Right cardiac atrium (tissue), 5 donors: ENCODE data around the gene TXLNG. TPM values are rescaled to one million over a fixed set of nuclear protein-coding genes. Genes with fewer than 3 reads are reported as not detected.
A peak's percentile ranks its signal among the peaks of the same experiment; 100 is the strongest.

Experiments used
- ATAC-seq, 2 donors: fragments of 200-7000 bp; cut with Tn5 transposase; one replicate each; pipeline versions ENCODE4 v1.8.0 to v1.9.1; 2020; ENCODE audit warnings: moderate library complexity in 2 of 2, mild to moderate bottlenecking in 1 of 2
- DNase-seq, 3 donors: peaks; one replicate each; pipeline ENCODE4 v3.0.0-alpha.2; 2020
- H3K27ac ChIP-seq: one replicate; pipeline ENCODE4 v1.5.1; 2013; ENCODE audit warnings: mild to moderate bottlenecking, low read length, control low read depth, moderate library complexity
- H3K27me3 ChIP-seq: one replicate; pipeline ENCODE4 v1.6.1; 2013; ENCODE audit not compliant: control insufficient read depth, insufficient read depth
- H3K4me1 ChIP-seq: one replicate; pipeline ENCODE4 v1.6.1; 2013; ENCODE audit warnings: low read length; ENCODE audit not compliant: control insufficient read depth, insufficient read depth
- H3K4me3 ChIP-seq: one replicate; pipeline ENCODE4 v1.5.1; 2013; ENCODE audit warnings: low read length, control low read depth
- H3K9me3 ChIP-seq: one replicate; pipeline ENCODE4 v1.6.1; 2013; ENCODE audit warnings: low read length; ENCODE audit not compliant: control insufficient read depth
- WGBS: extraction: QIAGEN DNeasy Blood & Tissue Kit; methylation state at CpG from one replicate; pipeline ENCODE4 v1.1.7; 2013; 5-methylcytosine and 5-hydroxymethylcytosine counted together
- intact Hi-C, 4 donors: fragments of 100-400 bp; cut with DNase I; formaldehyde crosslinking; loops; one replicate each; pipeline versions ENCODE4 v1.11.0 to v1.14.0; 2022 to 2023
- polyA plus RNA-seq: library from polyadenylated mRNA; stranded (reverse); fragments of 200-250 nt; gene quantifications from one replicate; pipeline ENCODE4 v1.2.3, GENCODE V29; 2013
- total RNA-seq, 4 donors: library from RNA; stranded (reverse); fragmentation: NEBNext Ultra II Directional; extraction: Animal tissue kit (Norgen Biotek cat#: 25700); gene quantifications; one replicate each; pipeline ENCODE4 v1.2.1, GENCODE V29; 2021
- donor health status: healthy with polysubstance abuse.
- donor health status: DM: no; HTN: yes; CAD: no.
- donor health status: DM: no; HTN: no; CAD: no.
- donor health status: DM: no; HTN: yes; CAD: no; lungs with severe emphysema.
- donor health status: DM: yes; HTN: yes; CAD: no.

TXLNG gene
- total and polyA plus RNA-seq, 5 donors, result 4.6 to 8.0 (median 6.7) TPM

- Histone ChIP-seq H3K27ac (no peak overlapping the region), H3K9me3 (no peaks in the 10 kb centered on the region), H3K4me3 (no peak overlapping the region), H3K27me3 (no peaks in the 10 kb centered on the region), H3K4me1 (no peaks in the 10 kb centered on the region)
- no peak for DNase-seq
- intact Hi-C loops, result no loop called here
- 27% methylated on average over 1 of the region's 1 CpG for WGBS
- no peak for ATAC-seq
These were observed 90.4 kb downstream of the TXLNG start for GRCh38 chrX:16876696-16877095.

DNA sequence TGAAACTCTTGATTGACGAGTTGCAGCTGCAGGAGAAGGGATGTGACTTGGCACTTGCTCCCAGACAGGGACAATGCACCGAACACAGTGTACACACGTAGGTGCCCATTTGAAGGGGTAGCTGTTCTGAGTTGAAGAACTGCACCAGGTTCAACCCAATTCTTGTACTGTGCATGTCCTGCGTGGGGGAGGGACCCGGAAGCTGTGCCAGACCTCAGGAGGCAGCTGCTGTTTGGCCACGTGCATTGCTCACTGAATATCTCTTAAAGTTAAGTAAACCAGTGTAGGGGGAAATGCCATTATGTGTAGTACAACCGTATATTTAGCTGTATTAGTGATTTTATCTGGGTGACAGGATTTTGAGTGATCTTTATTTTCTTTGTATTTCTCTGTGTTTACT, 95.9 kb downstream of the TXLNG start:
- intact Hi-C loops, result no loop called here
- WGBS, result 4% methylated on average over 7 of the region's 7 CpGs
- H3K9me3 ChIP-seq, result no peaks in the 10 kb centered on the region
- DNase-seq, result peak in 1 of 3 donors; percentile 64
- peaks cover 2% of the 10 kb centered on the region for H3K4me1 ChIP-seq
- H3K27me3 ChIP-seq, result no peaks in the 10 kb centered on the region
- no peak overlapping the region for H3K27ac ChIP-seq
- ATAC-seq, result peak; percentile 57 to 64
- H3K4me3 ChIP-seq, result peak overlapping the region; percentile 72

GRCh38 chrX:16882702-16883486, 96.6 kb downstream of the TXLNG start:
- under 1% methylated on average over 27 of the region's 27 CpGs for WGBS
- peak overlapping the region; percentile 7 for H3K27ac ChIP-seq
- no peaks in the 10 kb centered on the region for H3K9me3 ChIP-seq
- H3K4me3 ChIP-seq, result peak overlapping the region; percentile 72
- peak; percentile 45 to 83 (median 79) for DNase-seq
- peak; percentile 80 to 83 for ATAC-seq
- no peaks in the 10 kb centered on the region for H3K27me3 ChIP-seq
- peaks cover 2% of the 10 kb centered on the region for H3K4me1 ChIP-seq
- intact Hi-C loops, result no loop called here

DNA sequence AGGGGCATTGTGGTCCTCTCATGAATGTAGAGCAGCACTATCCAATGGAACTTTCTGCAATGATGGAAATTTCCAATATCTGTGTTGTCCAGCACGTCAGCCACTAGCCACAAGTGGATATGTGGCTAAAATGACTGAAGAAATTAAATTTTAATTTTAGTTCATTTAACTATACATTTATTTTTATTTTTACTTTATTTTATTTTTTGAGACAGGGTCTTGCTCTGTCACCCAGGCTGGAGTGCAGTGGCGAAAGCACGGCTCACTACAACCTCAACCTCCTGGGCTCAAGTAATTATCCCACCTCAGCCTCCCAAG, 97.2 kb downstream of the TXLNG start:
- Histone ChIP-seq H3K27me3 (no peaks in the 10 kb centered on the region), H3K4me1 (peaks cover 2% of the 10 kb centered on the region), H3K4me3 (no peak overlapping the region), H3K27ac (no peak overlapping the region), H3K9me3 (no peaks in the 10 kb centered on the region)
- no peak for DNase-seq
- ATAC-seq, result no peak
- 64% methylated on average over 3 of the region's 3 CpGs for WGBS
- intact Hi-C loops, result no loop called here

DNA sequence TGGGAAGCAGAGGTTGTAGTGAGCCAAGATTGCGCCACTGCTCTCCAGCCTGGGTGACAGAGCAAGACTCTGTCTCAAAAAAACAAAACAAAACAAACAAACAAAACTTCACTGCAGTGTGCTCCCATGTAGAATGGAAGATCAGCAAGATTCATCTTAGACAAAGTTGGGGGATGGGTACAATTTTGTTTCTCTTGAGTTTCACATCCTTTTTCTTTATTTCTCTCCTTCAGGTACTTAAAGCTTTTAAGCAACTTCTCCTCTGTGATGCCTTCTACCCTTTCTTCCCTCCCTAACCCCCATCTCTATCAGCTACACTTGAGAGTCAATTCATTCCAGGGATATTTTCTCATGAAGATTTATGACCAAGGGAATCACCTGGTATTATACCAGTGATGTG, 99.4 kb downstream of the TXLNG start:
- Histone ChIP-seq H3K27ac (no peak overlapping the region), H3K9me3 (no peaks in the 10 kb centered on the region), H3K27me3 (no peaks in the 10 kb centered on the region), H3K4me1 (peaks cover 2% of the 10 kb centered on the region), H3K4me3 (no peak overlapping the region)
- no peak for ATAC-seq
- WGBS, result 100% methylated on average over 1 of the region's 1 CpG
- intact Hi-C loops, result no loop called here
- no peak for DNase-seq

- no peak overlapping the region for H3K4me3 ChIP-seq
- H3K9me3 ChIP-seq, result no peaks in the 10 kb centered on the region
- ATAC-seq (peak; percentile 66 to 77), DNase-seq (peak; percentile 57 to 76 (median 59))
- H3K27me3 ChIP-seq, result no peaks in the 10 kb centered on the region
- WGBS, result 13% methylated on average over 9 of the region's 9 CpGs
- no peak overlapping the region for H3K27ac ChIP-seq
- intact Hi-C loops, result loop anchor here in 1 of 4 donors (10.0 kb wide), 1 partner anchor 152 kb away; no protein-coding TSS in a partner anchor
- no peaks in the 10 kb centered on the region for H3K4me1 ChIP-seq
These were observed 106.5 kb downstream of the TXLNG start for GRCh38 chrX:16892504-16893362.

Other genes with a start within 250 kb of the TXLNG start
- gene S100G, start 136.3 kb upstream of the TXLNG start, total RNA-seq, result not detected
- not detected for gene S100G, start 136.3 kb upstream of the TXLNG start, polyA plus RNA-seq
- gene CTPS2, start 73.8 kb upstream of the TXLNG start, total RNA-seq, result 1 to 10 TPM; 6.1 to 6.8 (median 6.2) TPM
- gene CTPS2, start 73.8 kb upstream of the TXLNG start, polyA plus RNA-seq, result 4.0 TPM
- 10 to 100 TPM; 16.3 to 24.9 (median 17.3) TPM for gene SYAP1, start 66.9 kb upstream of the TXLNG start, total RNA-seq
- 11.4 TPM for gene SYAP1, start 66.9 kb upstream of the TXLNG start, polyA plus RNA-seq
- gene RBBP7, start 83.9 kb downstream of the TXLNG start, total RNA-seq, result 10 to 100 TPM; 86.9 to 99.3 (median 92.3) TPM
- 118 TPM for gene RBBP7, start 83.9 kb downstream of the TXLNG start, polyA plus RNA-seq
- gene REPS2, start 160.2 kb downstream of the TXLNG start, total RNA-seq, result 10 to 100 TPM in 2 of 4 donors, 1 to 10 TPM in 2; 8.1 to 10.4 (median 9.5) TPM
- gene REPS2, start 160.2 kb downstream of the TXLNG start, polyA plus RNA-seq, result 3.4 TPM